HL-60 (cell line): ENCODE results near the gene CDIPT.
"Not testable (repeated sequence)": the region's sequence is repeated elsewhere in the genome, so short reads cannot be mapped to it uniquely, and the experiment has no call there.

Experiments
- DNase-seq, 2 experiments: peaks; one replicate each; pipeline ENCODE4 v3.0.0-alpha.2; 2010 to 2020; ENCODE audit warnings: low read depth in 1 of 2, low spot score in 1 of 2
- H3K27ac ChIP-seq: fragments of 250-450 bp; sonication (Bioruptor Pico); replicated peaks from 2 replicates; pipeline ENCODE4 v1.5.1; 2020; ENCODE audit warnings: mild to moderate bottlenecking, moderate library complexity
- H3K27me3 ChIP-seq: fragments of 250-450 bp; sonication (Bioruptor Pico); 2 replicates; pipeline ENCODE4 v1.5.1; 2021; ENCODE audit warnings: mild to moderate bottlenecking, moderate library complexity; ENCODE audit not compliant: insufficient read depth, poor library complexity, severe bottlenecking
- H3K4me3 ChIP-seq: replicated peaks from 2 replicates; pipeline ENCODE4 v1.5.1; 2011; ENCODE audit warnings: mild to moderate bottlenecking, control low read depth, low read length; ENCODE audit not compliant: insufficient read depth
- GABPA ChIP-seq: IDR thresholded peaks from 2 replicates; pipeline ENCODE4 v1.6.1; 2012; ENCODE audit warnings: low read depth
- POLR2AphosphoS5 ChIP-seq: IDR thresholded peaks from 2 replicates; pipeline ENCODE4 v1.6.1; 2012; ENCODE audit warnings: low read depth
- SPI1 ChIP-seq: IDR thresholded peaks from 2 replicates; pipeline ENCODE4 v1.6.1; 2012; ENCODE audit warnings: low read depth, mild to moderate bottlenecking, borderline replicate concordance
- TF ChIP-seq, protein P1 (sequence below): IDR thresholded peaks from one replicate; pipeline ENCODE4 v1.5.1; 2011; ENCODE audit warnings: low read length, control low read depth, inconsistent platforms; ENCODE audit not compliant: insufficient read depth
- TF ChIP-seq, protein P2 (sequence below): IDR thresholded peaks from 2 replicates; pipeline ENCODE4 v1.6.1; 2012; ENCODE audit warnings: low read depth; ENCODE audit not compliant: insufficient replicate concordance

The CDIPT gene

DNA sequence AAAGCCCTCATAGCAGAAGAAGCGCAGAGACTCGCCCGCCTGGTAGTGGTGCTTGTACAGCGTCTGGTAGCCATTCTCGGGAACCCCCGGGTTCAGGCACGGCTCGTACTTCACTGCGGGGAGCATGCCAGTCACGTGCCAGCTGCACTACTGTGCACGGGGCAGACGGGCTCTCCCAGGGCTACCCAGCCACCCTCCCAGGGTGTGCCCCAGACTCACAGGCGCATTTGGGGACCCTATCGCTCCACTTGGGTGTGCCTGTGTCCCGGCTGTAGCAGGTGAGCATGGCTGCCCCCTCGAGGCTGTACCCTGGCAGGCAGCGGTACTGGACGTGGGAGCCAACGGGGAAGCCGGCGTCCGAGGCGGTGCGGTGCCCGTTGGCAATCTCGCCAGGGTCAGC is 10.3 kb upstream of the CDIPT start:
- no peak for DNase-seq
- no peak overlapping the region for H3K4me3 ChIP-seq
- peaks cover 18% of the 10 kb centered on the region for H3K27me3 ChIP-seq
- TF ChIP-seq SPI1 (no peak), POLR2AphosphoS5 (no peak)
- TF ChIP-seq, protein P1, sequence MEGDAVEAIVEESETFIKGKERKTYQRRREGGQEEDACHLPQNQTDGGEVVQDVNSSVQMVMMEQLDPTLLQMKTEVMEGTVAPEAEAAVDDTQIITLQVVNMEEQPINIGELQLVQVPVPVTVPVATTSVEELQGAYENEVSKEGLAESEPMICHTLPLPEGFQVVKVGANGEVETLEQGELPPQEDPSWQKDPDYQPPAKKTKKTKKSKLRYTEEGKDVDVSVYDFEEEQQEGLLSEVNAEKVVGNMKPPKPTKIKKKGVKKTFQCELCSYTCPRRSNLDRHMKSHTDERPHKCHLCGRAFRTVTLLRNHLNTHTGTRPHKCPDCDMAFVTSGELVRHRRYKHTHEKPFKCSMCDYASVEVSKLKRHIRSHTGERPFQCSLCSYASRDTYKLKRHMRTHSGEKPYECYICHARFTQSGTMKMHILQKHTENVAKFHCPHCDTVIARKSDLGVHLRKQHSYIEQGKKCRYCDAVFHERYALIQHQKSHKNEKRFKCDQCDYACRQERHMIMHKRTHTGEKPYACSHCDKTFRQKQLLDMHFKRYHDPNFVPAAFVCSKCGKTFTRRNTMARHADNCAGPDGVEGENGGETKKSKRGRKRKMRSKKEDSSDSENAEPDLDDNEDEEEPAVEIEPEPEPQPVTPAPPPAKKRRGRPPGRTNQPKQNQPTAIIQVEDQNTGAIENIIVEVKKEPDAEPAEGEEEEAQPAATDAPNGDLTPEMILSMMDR, result no peak
- no peak overlapping the region for H3K27ac ChIP-seq

DNA sequence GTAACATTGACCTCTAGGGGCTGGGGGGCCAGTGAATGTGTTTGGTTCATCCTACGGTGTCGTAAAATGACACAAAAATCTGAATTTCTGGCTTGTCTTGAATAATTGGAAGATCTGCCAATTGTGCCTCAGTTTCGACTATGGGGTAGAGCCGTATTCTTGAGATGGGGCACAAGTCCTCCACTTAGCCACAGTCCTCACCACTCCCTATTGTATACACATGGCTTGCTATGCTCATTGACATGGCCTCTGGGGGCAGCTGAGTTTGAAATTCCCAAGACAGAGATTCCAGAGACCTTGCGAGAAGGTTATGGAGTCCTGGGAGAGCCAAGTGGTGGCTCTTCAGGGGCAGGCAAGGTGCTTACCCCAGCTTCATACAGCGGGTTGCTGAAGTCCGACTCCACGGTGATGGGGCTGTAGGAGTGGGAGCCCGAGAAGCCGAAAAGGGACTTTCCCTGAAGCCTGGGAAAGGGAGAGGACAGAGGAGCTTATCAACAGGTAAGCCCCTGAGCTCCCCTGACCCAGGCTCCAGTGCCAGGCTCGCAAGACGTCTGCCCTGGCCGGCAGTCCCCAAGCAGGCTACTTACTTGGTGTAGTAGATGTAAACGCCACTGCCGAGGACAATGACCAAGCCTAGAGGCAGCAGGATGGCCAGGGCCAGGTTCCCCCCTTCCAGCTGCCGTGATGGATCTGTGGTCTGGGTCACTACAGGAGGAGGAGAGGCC is 9.0 kb upstream of the CDIPT start:
- H3K27me3 ChIP-seq, result peaks cover 16% of the 10 kb centered on the region
- H3K4me3 ChIP-seq, result no peak overlapping the region
- TF ChIP-seq, protein P2, sequence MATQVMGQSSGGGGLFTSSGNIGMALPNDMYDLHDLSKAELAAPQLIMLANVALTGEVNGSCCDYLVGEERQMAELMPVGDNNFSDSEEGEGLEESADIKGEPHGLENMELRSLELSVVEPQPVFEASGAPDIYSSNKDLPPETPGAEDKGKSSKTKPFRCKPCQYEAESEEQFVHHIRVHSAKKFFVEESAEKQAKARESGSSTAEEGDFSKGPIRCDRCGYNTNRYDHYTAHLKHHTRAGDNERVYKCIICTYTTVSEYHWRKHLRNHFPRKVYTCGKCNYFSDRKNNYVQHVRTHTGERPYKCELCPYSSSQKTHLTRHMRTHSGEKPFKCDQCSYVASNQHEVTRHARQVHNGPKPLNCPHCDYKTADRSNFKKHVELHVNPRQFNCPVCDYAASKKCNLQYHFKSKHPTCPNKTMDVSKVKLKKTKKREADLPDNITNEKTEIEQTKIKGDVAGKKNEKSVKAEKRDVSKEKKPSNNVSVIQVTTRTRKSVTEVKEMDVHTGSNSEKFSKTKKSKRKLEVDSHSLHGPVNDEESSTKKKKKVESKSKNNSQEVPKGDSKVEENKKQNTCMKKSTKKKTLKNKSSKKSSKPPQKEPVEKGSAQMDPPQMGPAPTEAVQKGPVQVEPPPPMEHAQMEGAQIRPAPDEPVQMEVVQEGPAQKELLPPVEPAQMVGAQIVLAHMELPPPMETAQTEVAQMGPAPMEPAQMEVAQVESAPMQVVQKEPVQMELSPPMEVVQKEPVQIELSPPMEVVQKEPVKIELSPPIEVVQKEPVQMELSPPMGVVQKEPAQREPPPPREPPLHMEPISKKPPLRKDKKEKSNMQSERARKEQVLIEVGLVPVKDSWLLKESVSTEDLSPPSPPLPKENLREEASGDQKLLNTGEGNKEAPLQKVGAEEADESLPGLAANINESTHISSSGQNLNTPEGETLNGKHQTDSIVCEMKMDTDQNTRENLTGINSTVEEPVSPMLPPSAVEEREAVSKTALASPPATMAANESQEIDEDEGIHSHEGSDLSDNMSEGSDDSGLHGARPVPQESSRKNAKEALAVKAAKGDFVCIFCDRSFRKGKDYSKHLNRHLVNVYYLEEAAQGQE, result no peak
- TF ChIP-seq, protein P1, result no peak
- TF ChIP-seq SPI1 (no peak), GABPA (no peak), POLR2AphosphoS5 (no peak)
- no peak for DNase-seq
- H3K27ac ChIP-seq, result no peak overlapping the region

DNA sequence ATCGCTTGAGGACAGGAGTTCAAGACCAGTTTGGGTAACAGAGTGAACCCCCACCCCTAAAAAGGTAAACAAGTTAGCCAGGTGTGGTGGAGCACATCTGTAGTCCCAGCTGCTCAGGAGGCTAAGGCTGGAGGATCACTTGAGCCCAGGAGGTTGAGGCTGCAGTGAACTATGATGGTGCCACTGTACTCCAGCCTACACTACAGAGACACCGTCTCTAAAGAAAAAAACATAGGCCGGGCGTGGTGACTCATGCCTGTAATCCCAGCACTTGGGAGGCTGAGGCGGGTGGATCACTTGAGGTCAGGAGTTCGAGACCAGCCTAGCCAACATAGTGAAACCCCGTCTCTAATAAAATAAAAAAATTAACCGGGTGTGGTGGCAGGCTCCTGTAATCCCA is 6.0 kb upstream of the CDIPT start:
- H3K27me3 ChIP-seq, DNase-seq: not testable (repeated sequence)

DNA sequence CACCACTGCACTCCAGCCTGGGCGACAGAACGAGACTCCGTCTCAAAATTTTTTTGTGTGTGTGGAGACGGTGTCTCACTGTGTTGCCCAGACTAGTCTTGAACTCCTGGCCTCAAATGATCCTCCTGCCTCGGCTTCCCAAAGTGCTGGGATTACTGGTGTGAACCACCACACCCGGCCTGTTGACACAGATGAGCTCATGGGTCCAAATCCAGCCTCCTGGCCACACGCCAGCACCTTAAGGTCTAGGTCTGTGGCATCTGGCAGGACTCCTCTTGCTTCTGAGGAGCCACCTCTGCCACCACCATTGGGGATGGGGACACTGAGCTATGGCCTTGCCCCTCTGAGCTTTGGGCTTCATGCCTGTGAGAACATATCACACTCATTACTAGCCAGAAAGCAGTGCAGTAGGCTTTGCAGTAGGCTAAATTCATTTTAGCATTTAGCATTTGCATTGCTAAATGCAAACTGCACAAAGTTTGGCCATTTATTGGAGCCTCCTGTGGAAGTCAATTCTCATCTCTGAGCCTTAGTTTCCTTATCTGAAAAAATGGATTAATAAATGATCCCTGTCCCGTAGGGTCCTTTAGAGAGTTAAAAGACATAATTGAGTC is 5.5 kb upstream of the CDIPT start:
- DNase-seq, result no peak
- H3K27ac ChIP-seq, result no peak overlapping the region
- H3K27me3 ChIP-seq, result no peaks in the 10 kb centered on the region
- H3K4me3 ChIP-seq, result no peak overlapping the region
- TF ChIP-seq, protein P1, result no peak
- TF ChIP-seq GABPA, result no peak
- TF ChIP-seq POLR2AphosphoS5, result no peak
- no peak for TF ChIP-seq SPI1
- TF ChIP-seq, protein P2, result no peak

More for the DNA sequence above, 6.0 kb upstream of the CDIPT start:
- not testable (repeated sequence) for H3K4me3 ChIP-seq, H3K27ac ChIP-seq
